ACC112 (cell line): Measurements from ENCODE around the gene UBE3B.
A peak's percentile ranks its signal among the peaks of the same experiment; 100 is the strongest.

Experiments
- H2AFZ ChIP-seq: fragments of 200-600 bp; sonication (generic); one replicate; pipeline ENCODE4 v1.6.0; 2017; ENCODE audit warnings: antibody characterized with exemption, low read length; ENCODE audit not compliant: unreplicated experiment
- H3K27ac ChIP-seq: fragments of 200-600 bp; sonication (generic); 2 replicates; pipeline ENCODE4 v1.5.1; 2014; ENCODE audit warnings: low read depth, mild to moderate bottlenecking, antibody characterized with exemption, low read length, moderate library complexity
- H3K27me3 ChIP-seq: fragments of 200-600 bp; sonication (generic); 2 replicates; pipeline ENCODE4 v1.6.1; 2014; ENCODE audit warnings: mild to moderate bottlenecking, antibody characterized with exemption, low read length, moderate library complexity, mixed read lengths; ENCODE audit not compliant: insufficient read depth
- H3K36me3 ChIP-seq: fragments of 200-600 bp; sonication (generic); 2 replicates; pipeline ENCODE4 v1.6.1; 2016; ENCODE audit warnings: mild to moderate bottlenecking, antibody characterized with exemption, low read length, moderate library complexity, mixed read lengths; ENCODE audit not compliant: insufficient read depth
- H3K4me1 ChIP-seq: fragments of 200-600 bp; sonication (generic); one replicate; pipeline ENCODE4 v1.6.1; 2016; ENCODE audit warnings: low read length, mixed read lengths; ENCODE audit not compliant: insufficient read depth, unreplicated experiment, control insufficient read depth
- H3K4me3 ChIP-seq: fragments of 200-600 bp; sonication (generic); 2 replicates; pipeline ENCODE4 v1.5.1; 2014; ENCODE audit warnings: mild to moderate bottlenecking, low read depth, low read length
- H3K79me2 ChIP-seq: fragments of 200-600 bp; sonication (generic); one replicate; pipeline ENCODE4 v1.6.0; 2016; ENCODE audit warnings: low read length; ENCODE audit not compliant: control insufficient read depth, unreplicated experiment, insufficient read depth

The UBE3B gene

GRCh38 chr12:109572506-109572845 lies 95.0 kb downstream of the UBE3B start:
- Histone ChIP-seq H3K27ac (peak overlapping the region; percentile 58; the same call in 1 of the 2 replicates), H3K36me3 (no peaks in the 10 kb centered on the region), H3K4me1 (peaks cover 6% of the 10 kb centered on the region), H2AFZ (peak overlapping the region; percentile 5), H3K4me3 (peak overlapping the region; percentile 88), H3K27me3 (no peaks in the 10 kb centered on the region), H3K79me2 (peaks cover 4% of the 10 kb centered on the region)

GRCh38 chr12:109573029-109573913 lies 95.8 kb downstream of the UBE3B start, which contains the start of the genes MMAB and MVK:
MMAB (minus strand) TSS chr12:109573504; CDS start chr12:109573480, 24 bp downstream.
MVK (plus strand) TSS chr12:109573794; CDS start chr12:109574823, 1,029 bp downstream.
- Histone ChIP-seq H2AFZ (peak within 1 kb of the TSS; percentile 82), H3K4me3 (peak within 1 kb of the TSS; percentile 88), H3K36me3 (peaks cover 3% of the 10 kb centered on the region; the same call in 1 of the 2 replicates), H3K4me1 (peaks cover 6% of the 10 kb centered on the region), H3K79me2 (peaks cover 4% of the 10 kb centered on the region), H3K27ac (peak within 1 kb of the TSS; percentile 58; the same call in 1 of the 2 replicates), H3K27me3 (no peaks in the 10 kb centered on the region)

GRCh38 chr12:109573914-109574244 lies 96.4 kb downstream of the UBE3B start:
- Histone ChIP-seq H2AFZ (peak overlapping the region; percentile 82), H3K27ac (no peak overlapping the region), H3K36me3 (peaks cover 3% of the 10 kb centered on the region; the same call in 1 of the 2 replicates), H3K79me2 (peaks cover 4% of the 10 kb centered on the region), H3K4me1 (peaks cover 6% of the 10 kb centered on the region), H3K27me3 (no peaks in the 10 kb centered on the region), H3K4me3 (peak overlapping the region; percentile 88)

- H3K4me3 ChIP-seq, result no peak overlapping the region
- H2AFZ ChIP-seq, result no peak overlapping the region
- peaks cover 4% of the 10 kb centered on the region for H3K79me2 ChIP-seq
- peaks cover 7% of the 10 kb centered on the region; the same call in 1 of the 2 replicates for H3K36me3 ChIP-seq
- H3K27me3 ChIP-seq, result no peaks in the 10 kb centered on the region
- peaks cover 6% of the 10 kb centered on the region for H3K4me1 ChIP-seq
- H3K27ac ChIP-seq, result no peak overlapping the region
These were observed 98.2 kb downstream of the UBE3B start for GRCh38 chr12:109575683-109576082.

GRCh38 chr12:109577311-109577710 lies 99.9 kb downstream of the UBE3B start:
- Histone ChIP-seq H3K79me2 (peaks cover 4% of the 10 kb centered on the region), H3K36me3 (peaks cover 7% of the 10 kb centered on the region; the same call in 1 of the 2 replicates), H3K4me3 (no peak overlapping the region), H3K27ac (no peak overlapping the region), H2AFZ (no peak overlapping the region), H3K4me1 (peaks cover 6% of the 10 kb centered on the region), H3K27me3 (no peaks in the 10 kb centered on the region)

DNA sequence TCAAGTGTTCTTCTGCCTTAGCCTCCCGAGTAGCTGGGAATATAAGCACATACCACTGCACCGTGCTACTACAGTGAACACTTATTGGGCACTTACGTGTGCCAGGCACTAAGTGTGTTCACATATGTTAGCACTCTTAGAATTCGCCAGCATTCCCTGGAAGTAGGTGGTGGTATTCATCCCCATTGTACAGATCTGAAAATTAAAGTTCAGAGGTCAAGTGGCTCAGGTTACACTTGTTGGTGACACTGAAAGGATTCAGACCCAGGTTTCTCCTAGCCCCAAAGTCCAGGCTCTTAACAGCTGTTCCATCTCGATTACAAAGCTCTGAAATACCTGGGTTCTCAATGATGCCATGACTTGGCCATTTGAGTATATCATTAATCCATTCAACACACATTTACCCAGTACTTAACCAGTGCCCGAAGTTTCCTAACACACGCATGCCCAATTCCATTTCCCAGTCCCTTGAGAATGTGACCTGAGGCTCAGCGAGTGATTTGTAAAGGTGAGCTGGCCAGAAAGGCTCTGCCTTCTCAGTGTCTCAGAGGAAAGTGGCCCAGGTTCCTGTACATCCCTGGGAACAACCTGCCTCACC lies 101.0 kb downstream of the UBE3B start:
- H3K4me1 ChIP-seq, result peaks cover 6% of the 10 kb centered on the region
- H3K79me2 ChIP-seq, result peaks cover 4% of the 10 kb centered on the region
- no peak overlapping the region for H3K4me3 ChIP-seq
- H2AFZ ChIP-seq, result no peak overlapping the region
- H3K36me3 ChIP-seq, result peaks cover 7% of the 10 kb centered on the region; the same call in 1 of the 2 replicates
- no peaks in the 10 kb centered on the region for H3K27me3 ChIP-seq
- no peak overlapping the region for H3K27ac ChIP-seq

DNA sequence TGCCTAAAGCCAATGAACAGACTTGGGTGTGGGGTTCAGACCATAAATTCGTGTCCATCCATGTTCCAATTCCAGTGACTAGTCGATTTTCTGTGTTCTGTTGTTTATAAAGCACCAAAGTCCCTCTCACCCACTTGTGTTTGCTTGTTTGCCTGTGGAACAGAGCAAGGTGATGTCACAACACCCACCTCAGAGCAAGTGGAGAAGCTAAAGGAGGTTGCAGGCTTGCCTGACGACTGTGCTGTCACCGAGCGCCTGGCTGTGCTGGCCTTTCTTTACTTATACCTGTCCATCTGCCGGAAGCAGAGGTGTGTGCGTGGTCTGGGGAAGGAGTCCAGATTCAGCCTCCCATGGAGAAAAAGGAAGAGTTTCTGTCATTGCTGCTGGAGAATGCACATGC lies 102.2 kb downstream of the UBE3B start:
- Histone ChIP-seq H3K4me1 (peaks cover 2% of the 10 kb centered on the region), H3K27ac (no peak overlapping the region), H3K4me3 (no peak overlapping the region), H3K36me3 (peaks cover 7% of the 10 kb centered on the region; the same call in 1 of the 2 replicates), H3K27me3 (no peaks in the 10 kb centered on the region), H3K79me2 (peaks cover under 1% of the 10 kb centered on the region), H2AFZ (no peak overlapping the region)

- H3K36me3 ChIP-seq, result peaks cover 7% of the 10 kb centered on the region; the same call in 1 of the 2 replicates
- no peak overlapping the region for H3K4me3 ChIP-seq
- no peaks in the 10 kb centered on the region for H3K4me1 ChIP-seq
- H2AFZ ChIP-seq, result no peak overlapping the region
- no peaks in the 10 kb centered on the region for H3K79me2 ChIP-seq
- no peak overlapping the region for H3K27ac ChIP-seq
- H3K27me3 ChIP-seq, result no peaks in the 10 kb centered on the region
These were observed 102.8 kb downstream of the UBE3B start for GRCh38 chr12:109580272-109580671.

- Histone ChIP-seq H3K4me1 (no peaks in the 10 kb centered on the region), H3K27me3 (no peaks in the 10 kb centered on the region), H3K36me3 (peaks cover 7% of the 10 kb centered on the region; the same call in 1 of the 2 replicates), H3K27ac (no peak overlapping the region), H3K79me2 (no peaks in the 10 kb centered on the region), H2AFZ (no peak overlapping the region), H3K4me3 (no peak overlapping the region)
These were observed 103.4 kb downstream of the UBE3B start for GRCh38 chr12:109580684-109581333.

GRCh38 chr12:109581334-109581691 lies 103.9 kb downstream of the UBE3B start:
- Histone ChIP-seq H3K79me2 (no peaks in the 10 kb centered on the region), H3K4me1 (peaks cover 5% of the 10 kb centered on the region), H3K27me3 (no peaks in the 10 kb centered on the region), H3K27ac (no peak overlapping the region), H3K36me3 (peaks cover 7% of the 10 kb centered on the region; the same call in 1 of the 2 replicates), H2AFZ (no peak overlapping the region), H3K4me3 (no peak overlapping the region)
